CD4-positive, alpha-beta memory T cell (primary cell): ENCODE data around the gene SPAG8. TPM values are rescaled to one million over a fixed set of nuclear protein-coding genes. Genes with fewer than 3 reads are reported as not detected.

Experiments
- polyA plus RNA-seq, 2 donors: library from polyadenylated mRNA; unstranded; fragments of 300-500 nt; fragmentation: Illumina TruSeq; gene quantifications; one replicate each; pipeline ENCODE4 v1.2.3, GENCODE V29; 2021
- total RNA-seq, 2 experiments: library from RNA; stranded (reverse); gene quantifications; one replicate each; pipeline ENCODE4 v1.2.3, GENCODE V29; 2021

Gene SPAG8
- total and polyA plus RNA-seq, 4 experiments from 2014 or later, result 1.0 to 5.7 (median 3.7) TPM

Other genes with a start within 250 kb of the SPAG8 start
- gene TESK1, start 207.0 kb downstream of the SPAG8 start, total RNA-seq, result 10 to 100 TPM; 48.9 to 53.5 TPM
- gene TESK1, start 207.0 kb downstream of the SPAG8 start, polyA plus RNA-seq, result 10 to 100 TPM in 1 of 2 donors, 1 to 10 TPM in 1; 3.3 to 17.1 TPM
- 1 to 10 TPM; 4.4 to 6.5 TPM for gene CD72, start 193.8 kb downstream of the SPAG8 start, total RNA-seq
- gene CD72, start 193.8 kb downstream of the SPAG8 start, polyA plus RNA-seq, result 1 to 10 TPM; 1.4 to 1.8 TPM
- 10 to 100 TPM; 68.7 to 70.2 TPM for gene SIT1, start 161.3 kb downstream of the SPAG8 start, total RNA-seq
- gene SIT1, start 161.3 kb downstream of the SPAG8 start, polyA plus RNA-seq, result 100 to 1,000 TPM; 163 to 231 TPM
- over 10,000 TPM; 18,678 to 21,585 TPM for gene RMRP, start 154.2 kb downstream of the SPAG8 start, total RNA-seq
- gene RMRP, start 154.2 kb downstream of the SPAG8 start, polyA plus RNA-seq, result 10 to 100 TPM in 1 of 2 donors, not detected in 1; 54.3 TPM
- 10 to 100 TPM; 28.4 to 30.4 TPM for gene CCDC107, start 154.0 kb downstream of the SPAG8 start, total RNA-seq
- gene CCDC107, start 154.0 kb downstream of the SPAG8 start, polyA plus RNA-seq, result 10 to 100 TPM; 90.5 to 92.5 TPM
- gene ARHGEF39, start 147.1 kb downstream of the SPAG8 start, total RNA-seq, result not detected
- 1 to 10 TPM; 1.0 to 1.1 TPM for gene ARHGEF39, start 147.1 kb downstream of the SPAG8 start, polyA plus RNA-seq
- gene CA9, start 138.3 kb downstream of the SPAG8 start, total RNA-seq, result not detected
- not detected for gene CA9, start 138.3 kb downstream of the SPAG8 start, polyA plus RNA-seq
- gene TPM2, start 122.3 kb downstream of the SPAG8 start, total RNA-seq, result 10 to 100 TPM; 72.6 to 79.6 TPM
- under 1 TPM in 1 of 2 donors, not detected in 1; 0.79 TPM for gene TPM2, start 122.3 kb downstream of the SPAG8 start, polyA plus RNA-seq
- gene TLN1, start 80.1 kb downstream of the SPAG8 start, total RNA-seq, result 100 to 1,000 TPM; 294 to 316 TPM
- 100 to 1,000 TPM in 1 of 2 donors, 10 to 100 TPM in 1; 13.7 to 137 TPM for gene TLN1, start 80.1 kb downstream of the SPAG8 start, polyA plus RNA-seq
- gene CREB3, start 79.6 kb downstream of the SPAG8 start, total RNA-seq, result 10 to 100 TPM; 24.8 to 25.6 TPM
- 10 to 100 TPM; 45.0 to 59.7 TPM for gene CREB3, start 79.6 kb downstream of the SPAG8 start, polyA plus RNA-seq
- 10 to 100 TPM; 61.1 to 66.3 TPM for gene GBA2, start 63.0 kb downstream of the SPAG8 start, total RNA-seq
- gene GBA2, start 63.0 kb downstream of the SPAG8 start, polyA plus RNA-seq, result 10 to 100 TPM; 16.3 to 27.1 TPM
- gene RGP1, start 63.0 kb downstream of the SPAG8 start, total RNA-seq, result 10 to 100 TPM; 31.8 to 33.8 TPM
- 1 to 10 TPM; 6.1 to 9.9 TPM for gene RGP1, start 63.0 kb downstream of the SPAG8 start, polyA plus RNA-seq
- not detected for gene MSMP, start 58.0 kb downstream of the SPAG8 start, total RNA-seq
- 1 to 10 TPM in 1 of 2 donors, not detected in 1; 1.2 TPM for gene MSMP, start 58.0 kb downstream of the SPAG8 start, polyA plus RNA-seq
- 10 to 100 TPM; 15.8 to 15.9 TPM for gene NPR2, start 20.7 kb downstream of the SPAG8 start, total RNA-seq
- gene NPR2, start 20.7 kb downstream of the SPAG8 start, polyA plus RNA-seq, result 1 to 10 TPM in 1 of 2 donors, under 1 TPM in 1; 0.97 to 3.3 TPM
- 10 to 100 TPM; 22.9 to 30.2 TPM for gene HINT2, start 2.8 kb upstream of the SPAG8 start, total RNA-seq
- 100 to 1,000 TPM in 1 of 2 donors, 10 to 100 TPM in 1; 75.4 to 111 TPM for gene HINT2, start 2.8 kb upstream of the SPAG8 start, polyA plus RNA-seq
- not detected for gene FAM221B, start 16.5 kb upstream of the SPAG8 start, total RNA-seq
- gene FAM221B, start 16.5 kb upstream of the SPAG8 start, polyA plus RNA-seq, result not detected
- gene TMEM8B, start 17.0 kb upstream of the SPAG8 start, total RNA-seq, result 10 to 100 TPM in 1 of 2 experiments, 1 to 10 TPM in 1; 7.4 to 10.5 TPM
- 1 to 10 TPM; 2.0 to 2.4 TPM for gene TMEM8B, start 17.0 kb upstream of the SPAG8 start, polyA plus RNA-seq
- not detected for gene OR13J1, start 58.1 kb upstream of the SPAG8 start, total RNA-seq
- gene OR13J1, start 58.1 kb upstream of the SPAG8 start, polyA plus RNA-seq, result not detected
- gene HRCT1, start 93.9 kb upstream of the SPAG8 start, total RNA-seq, result not detected
- gene HRCT1, start 93.9 kb upstream of the SPAG8 start, polyA plus RNA-seq, result not detected
- gene SPAAR, start 97.2 kb upstream of the SPAG8 start, total RNA-seq, result not detected
- gene SPAAR, start 97.2 kb upstream of the SPAG8 start, polyA plus RNA-seq, result not detected
- not detected for gene OR2S2, start 145.9 kb upstream of the SPAG8 start, total RNA-seq
- gene OR2S2, start 145.9 kb upstream of the SPAG8 start, polyA plus RNA-seq, result not detected
- 10 to 100 TPM; 12.1 to 12.8 TPM for gene RECK, start 224.7 kb upstream of the SPAG8 start, total RNA-seq
- 10 to 100 TPM; 15.9 to 26.9 TPM for gene RECK, start 224.7 kb upstream of the SPAG8 start, polyA plus RNA-seq